SK-N-SH (cell line): ENCODE measurements around the gene C15orf40.

Experiments
- JUND ChIP-seq: IDR thresholded peaks from 2 replicates; pipeline ENCODE4 v1.4.0; 2012
- MEF2A ChIP-seq: IDR thresholded peaks from 2 replicates; pipeline ENCODE4 v1.4.0; 2012; ENCODE audit warnings: low read depth, borderline replicate concordance
- POLR2AphosphoS5 ChIP-seq: IDR thresholded peaks from 2 replicates; pipeline ENCODE4 v1.6.1; 2012; ENCODE audit warnings: low read depth, low read length
- RAD21 ChIP-seq: IDR thresholded peaks from 2 replicates; pipeline ENCODE4 v1.6.1; 2012; ENCODE audit warnings: mild to moderate bottlenecking, low read length
- RCOR1 ChIP-seq: fragments of 150-350 bp; IDR thresholded peaks from 2 replicates; pipeline ENCODE4 v1.6.1; 2017; ENCODE audit warnings: antibody characterized with exemption, low read length
- SMC3 ChIP-seq: IDR thresholded peaks from 2 replicates; pipeline ENCODE4 v1.6.1; 2012; ENCODE audit warnings: low read depth, low read length, improper control_type of control experiment
- TAF1 ChIP-seq: IDR thresholded peaks from 2 replicates; pipeline ENCODE4 v1.6.1; 2012; ENCODE audit warnings: low read depth, mild to moderate bottlenecking, low read length, moderate library complexity, borderline replicate concordance
- TF ChIP-seq, protein P1 (sequence below): fragments of 200-600 bp; sonication (generic); IDR thresholded peaks from 2 replicates; pipeline ENCODE4 v1.6.1; 2017; ENCODE audit warnings: antibody characterized with exemption, mild to moderate bottlenecking, moderate library complexity
- TF ChIP-seq, protein P2 (sequence below): IDR thresholded peaks from 2 replicates; pipeline ENCODE4 v1.4.0; 2012; ENCODE audit warnings: low read depth

DNA sequence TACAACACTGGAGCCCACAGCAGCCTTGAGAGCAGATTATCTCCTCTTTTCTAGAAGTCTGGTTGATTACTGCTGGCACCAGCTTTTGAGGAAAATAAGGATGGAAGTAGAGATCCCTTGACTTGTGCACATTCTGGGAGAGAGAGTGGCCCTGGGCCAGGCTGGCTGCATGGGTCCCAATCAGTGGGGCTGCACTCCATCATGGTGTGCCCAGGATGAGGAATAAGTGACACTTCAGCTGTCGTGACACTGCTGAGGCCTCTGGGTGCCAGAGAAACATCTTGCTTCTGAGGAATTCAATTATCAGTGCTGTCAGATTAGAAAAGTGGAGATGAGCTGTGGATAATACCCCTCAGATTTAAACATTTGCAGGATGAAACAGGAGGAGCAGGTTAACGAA lies 16.4 kb downstream of the C15orf40 start:
- TF ChIP-seq, protein P1, sequence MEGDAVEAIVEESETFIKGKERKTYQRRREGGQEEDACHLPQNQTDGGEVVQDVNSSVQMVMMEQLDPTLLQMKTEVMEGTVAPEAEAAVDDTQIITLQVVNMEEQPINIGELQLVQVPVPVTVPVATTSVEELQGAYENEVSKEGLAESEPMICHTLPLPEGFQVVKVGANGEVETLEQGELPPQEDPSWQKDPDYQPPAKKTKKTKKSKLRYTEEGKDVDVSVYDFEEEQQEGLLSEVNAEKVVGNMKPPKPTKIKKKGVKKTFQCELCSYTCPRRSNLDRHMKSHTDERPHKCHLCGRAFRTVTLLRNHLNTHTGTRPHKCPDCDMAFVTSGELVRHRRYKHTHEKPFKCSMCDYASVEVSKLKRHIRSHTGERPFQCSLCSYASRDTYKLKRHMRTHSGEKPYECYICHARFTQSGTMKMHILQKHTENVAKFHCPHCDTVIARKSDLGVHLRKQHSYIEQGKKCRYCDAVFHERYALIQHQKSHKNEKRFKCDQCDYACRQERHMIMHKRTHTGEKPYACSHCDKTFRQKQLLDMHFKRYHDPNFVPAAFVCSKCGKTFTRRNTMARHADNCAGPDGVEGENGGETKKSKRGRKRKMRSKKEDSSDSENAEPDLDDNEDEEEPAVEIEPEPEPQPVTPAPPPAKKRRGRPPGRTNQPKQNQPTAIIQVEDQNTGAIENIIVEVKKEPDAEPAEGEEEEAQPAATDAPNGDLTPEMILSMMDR: no peak
- TF ChIP-seq MEF2A (no peak), RAD21 (no peak), TAF1 (no peak), POLR2AphosphoS5 (no peak), JUND (no peak), SMC3 (no peak), RCOR1 (no peak)
- TF ChIP-seq, protein P2, sequence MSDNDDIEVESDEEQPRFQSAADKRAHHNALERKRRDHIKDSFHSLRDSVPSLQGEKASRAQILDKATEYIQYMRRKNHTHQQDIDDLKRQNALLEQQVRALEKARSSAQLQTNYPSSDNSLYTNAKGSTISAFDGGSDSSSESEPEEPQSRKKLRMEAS: no peak
